ENCODE data around the gene NRXN3.

The NRXN3 gene

DNA sequence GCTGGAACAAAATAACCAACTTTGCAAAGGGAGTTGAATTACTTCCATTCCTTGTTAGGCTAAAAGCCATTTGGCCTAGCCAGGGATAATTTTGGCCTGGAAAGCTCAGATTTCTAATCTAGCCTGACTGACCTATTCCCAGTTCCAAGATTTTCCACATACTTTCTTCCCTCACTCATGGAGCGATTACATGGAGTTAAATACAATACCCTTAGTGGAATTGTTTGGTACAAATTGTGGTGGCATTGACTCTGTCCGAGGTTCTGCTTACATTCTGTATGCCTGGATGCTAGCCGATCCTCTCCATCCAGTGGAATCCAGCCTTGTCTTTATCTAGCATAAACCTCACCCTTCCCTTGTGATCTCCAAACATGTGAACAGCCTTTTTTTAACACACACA is 1076.0 kb downstream of the NRXN3 start:
- Histone ChIP-seq H3K36me3 (ENCODE audit: insufficient read depth, low read length) (no peaks in the 10 kb centered on the region), H3K27me3 (ENCODE audit: insufficient read depth, low read length) (peaks cover 4% of the 10 kb centered on the region; the same call in 1 of the 2 replicates), H2AFZ (ENCODE audit: low read length, unreplicated experiment) (no peak overlapping the region), H3K4me1 (ENCODE audit: control insufficient read depth, insufficient read depth, low read length, unreplicated experiment) (no peaks in the 10 kb centered on the region), H3K4me3 (ENCODE audit: low read depth, low read length) (no peak overlapping the region), H3K79me2 (ENCODE audit: control insufficient read depth, insufficient read depth, low read length, unreplicated experiment) (no peaks in the 10 kb centered on the region), H3K27ac (ENCODE audit: low read depth, low read length) (no peak overlapping the region)

GRCh38 chr14:79248126-79248525 is 1078.0 kb downstream of the NRXN3 start:
- Histone ChIP-seq H3K27me3 (ENCODE audit: insufficient read depth, low read length) (peaks cover 4% of the 10 kb centered on the region; the same call in 1 of the 2 replicates), H3K4me3 (ENCODE audit: low read depth, low read length) (no peak overlapping the region), H3K4me1 (ENCODE audit: control insufficient read depth, insufficient read depth, low read length, unreplicated experiment) (no peaks in the 10 kb centered on the region), H3K27ac (ENCODE audit: low read depth, low read length) (no peak overlapping the region), H2AFZ (ENCODE audit: low read length, unreplicated experiment) (no peak overlapping the region), H3K36me3 (ENCODE audit: insufficient read depth, low read length) (no peaks in the 10 kb centered on the region), H3K79me2 (ENCODE audit: control insufficient read depth, insufficient read depth, low read length, unreplicated experiment) (no peaks in the 10 kb centered on the region)

DNA sequence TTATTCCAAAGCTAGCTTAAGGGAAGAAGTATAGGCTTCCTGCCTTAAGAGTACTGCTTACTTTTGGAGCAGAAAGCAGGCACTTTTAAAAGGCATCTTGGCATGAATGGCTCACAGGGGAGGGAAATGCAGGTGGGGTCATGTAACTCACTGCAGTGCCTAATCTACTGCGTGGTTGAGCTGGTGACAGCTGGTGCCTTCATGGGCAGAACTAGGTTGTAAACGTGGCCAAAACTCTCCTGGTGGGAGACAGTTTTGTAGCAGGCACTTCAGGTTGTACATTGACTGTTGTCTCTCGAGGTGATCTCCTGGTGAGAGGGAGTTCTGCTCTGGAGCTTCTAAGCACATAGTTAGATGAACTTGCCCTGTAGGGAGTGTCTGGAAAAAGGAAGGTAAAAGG is 1078.6 kb downstream of the NRXN3 start:
- peaks cover 4% of the 10 kb centered on the region; the same call in 1 of the 2 replicates for H3K27me3 ChIP-seq (ENCODE audit: insufficient read depth, low read length)
- no peak overlapping the region for H3K4me3 ChIP-seq (ENCODE audit: low read depth, low read length)
- peaks cover 1% of the 10 kb centered on the region for H3K4me1 ChIP-seq (ENCODE audit: control insufficient read depth, insufficient read depth, low read length, unreplicated experiment)
- no peak overlapping the region for H3K27ac ChIP-seq (ENCODE audit: low read depth, low read length)
- H3K36me3 ChIP-seq (ENCODE audit: insufficient read depth, low read length): no peaks in the 10 kb centered on the region
- no peaks in the 10 kb centered on the region for H3K79me2 ChIP-seq (ENCODE audit: control insufficient read depth, insufficient read depth, low read length, unreplicated experiment)
- no peak overlapping the region for H2AFZ ChIP-seq (ENCODE audit: low read length, unreplicated experiment)

GRCh38 chr14:79251278-79251677 is 1081.1 kb downstream of the NRXN3 start:
- no peaks in the 10 kb centered on the region for H3K27me3 ChIP-seq (ENCODE audit: insufficient read depth, low read length)
- no peak overlapping the region for H2AFZ ChIP-seq (ENCODE audit: low read length, unreplicated experiment)
- H3K27ac ChIP-seq (ENCODE audit: low read depth, low read length): no peak overlapping the region
- no peaks in the 10 kb centered on the region for H3K36me3 ChIP-seq (ENCODE audit: insufficient read depth, low read length)
- H3K4me1 ChIP-seq (ENCODE audit: control insufficient read depth, insufficient read depth, low read length, unreplicated experiment): peaks cover 9% of the 10 kb centered on the region
- no peaks in the 10 kb centered on the region for H3K79me2 ChIP-seq (ENCODE audit: control insufficient read depth, insufficient read depth, low read length, unreplicated experiment)
- no peak overlapping the region for H3K4me3 ChIP-seq (ENCODE audit: low read depth, low read length)

DNA sequence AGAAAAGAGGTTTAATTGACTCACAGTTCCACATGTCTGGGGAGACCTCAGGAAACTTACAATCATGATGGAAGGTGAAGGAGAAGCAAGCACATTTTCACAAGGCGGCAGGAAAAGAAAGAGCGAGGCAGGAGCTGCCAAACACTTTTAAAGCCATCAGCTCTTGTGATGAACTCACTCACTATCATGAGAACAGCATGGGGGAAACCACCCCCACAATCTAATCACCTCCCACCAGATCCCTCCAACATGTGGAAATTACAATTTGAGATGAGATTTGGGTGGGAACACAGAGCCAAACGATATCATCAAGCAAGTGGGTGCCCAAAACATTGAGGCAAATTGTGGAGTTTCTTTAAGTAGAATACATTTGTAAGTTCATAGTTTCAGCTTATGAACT is 1083.4 kb downstream of the NRXN3 start:
- Histone ChIP-seq H3K4me1 (ENCODE audit: control insufficient read depth, insufficient read depth, low read length, unreplicated experiment) (peaks cover 9% of the 10 kb centered on the region), H2AFZ (ENCODE audit: low read length, unreplicated experiment) (no peak overlapping the region), H3K36me3 (ENCODE audit: insufficient read depth, low read length) (no peaks in the 10 kb centered on the region), H3K4me3 (ENCODE audit: low read depth, low read length) (no peak overlapping the region), H3K27ac (ENCODE audit: low read depth, low read length) (no peak overlapping the region), H3K79me2 (ENCODE audit: control insufficient read depth, insufficient read depth, low read length, unreplicated experiment) (no peaks in the 10 kb centered on the region), H3K27me3 (ENCODE audit: insufficient read depth, low read length) (no peaks in the 10 kb centered on the region)

- no peak overlapping the region for H3K4me3 ChIP-seq (ENCODE audit: low read depth, low read length)
- peaks cover 9% of the 10 kb centered on the region for H3K4me1 ChIP-seq (ENCODE audit: control insufficient read depth, insufficient read depth, low read length, unreplicated experiment)
- no peaks in the 10 kb centered on the region for H3K79me2 ChIP-seq (ENCODE audit: control insufficient read depth, insufficient read depth, low read length, unreplicated experiment)
- H2AFZ ChIP-seq (ENCODE audit: low read length, unreplicated experiment): no peak overlapping the region
- H3K36me3 ChIP-seq (ENCODE audit: insufficient read depth, low read length): no peaks in the 10 kb centered on the region
- H3K27me3 ChIP-seq (ENCODE audit: insufficient read depth, low read length): no peaks in the 10 kb centered on the region
- no peak overlapping the region for H3K27ac ChIP-seq (ENCODE audit: low read depth, low read length)
Observed at GRCh38 chr14:79254069-79254775, 1084.0 kb downstream of the NRXN3 start.

- Histone ChIP-seq H3K4me1 (ENCODE audit: control insufficient read depth, insufficient read depth, low read length, unreplicated experiment) (peaks cover 9% of the 10 kb centered on the region), H3K36me3 (ENCODE audit: insufficient read depth, low read length) (no peaks in the 10 kb centered on the region), H3K4me3 (ENCODE audit: low read depth, low read length) (no peak overlapping the region), H3K27ac (ENCODE audit: low read depth, low read length) (no peak overlapping the region), H3K27me3 (ENCODE audit: insufficient read depth, low read length) (no peaks in the 10 kb centered on the region), H3K79me2 (ENCODE audit: control insufficient read depth, insufficient read depth, low read length, unreplicated experiment) (no peaks in the 10 kb centered on the region), H2AFZ (ENCODE audit: low read length, unreplicated experiment) (no peak overlapping the region)
Observed at GRCh38 chr14:79256380-79256779, 1086.2 kb downstream of the NRXN3 start.

GRCh38 chr14:79260406-79260805 is 1090.2 kb downstream of the NRXN3 start:
- H3K4me1 ChIP-seq (ENCODE audit: control insufficient read depth, insufficient read depth, low read length, unreplicated experiment): no peaks in the 10 kb centered on the region
- no peak overlapping the region for H2AFZ ChIP-seq (ENCODE audit: low read length, unreplicated experiment)
- H3K4me3 ChIP-seq (ENCODE audit: low read depth, low read length): no peak overlapping the region
- no peaks in the 10 kb centered on the region for H3K36me3 ChIP-seq (ENCODE audit: insufficient read depth, low read length)
- H3K27ac ChIP-seq (ENCODE audit: low read depth, low read length): no peak overlapping the region
- 0 out of 2 replicates have a peak, but pooled peaks cover 6% of the 10 kb centered on the region for H3K27me3 ChIP-seq (ENCODE audit: insufficient read depth, low read length)
- H3K79me2 ChIP-seq (ENCODE audit: control insufficient read depth, insufficient read depth, low read length, unreplicated experiment): no peaks in the 10 kb centered on the region

DNA sequence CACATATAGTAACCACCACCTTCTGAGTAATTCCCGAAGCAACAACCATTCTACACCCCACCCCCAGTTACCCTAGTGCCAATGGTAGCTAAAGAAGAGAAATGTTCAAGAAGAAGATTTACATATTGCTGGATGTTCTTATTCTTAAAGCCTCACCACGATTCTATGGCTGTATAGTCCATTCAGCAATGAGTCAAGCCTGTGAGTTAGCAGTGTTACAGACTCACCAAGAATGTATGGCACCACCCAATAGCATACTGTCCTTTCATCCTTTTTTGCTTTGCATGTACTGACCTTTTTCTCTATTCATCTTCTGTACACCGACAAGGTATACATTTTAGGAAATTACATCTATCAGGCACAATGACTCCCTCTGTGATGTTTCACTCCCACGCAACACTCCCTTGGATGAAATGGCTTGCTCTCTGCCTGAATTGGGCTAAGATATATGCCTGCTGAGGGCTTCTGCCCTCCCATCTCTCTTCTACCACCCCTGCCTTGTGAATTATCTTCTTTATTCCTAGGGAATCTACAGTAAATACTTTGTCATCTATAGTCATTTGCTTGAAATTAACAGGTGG is 1095.3 kb downstream of the NRXN3 start:
- H3K27ac ChIP-seq (ENCODE audit: low read depth, low read length): no peak overlapping the region
- H3K4me3 ChIP-seq (ENCODE audit: low read depth, low read length): no peak overlapping the region
- H3K36me3 ChIP-seq (ENCODE audit: insufficient read depth, low read length): no peaks in the 10 kb centered on the region

DNA sequence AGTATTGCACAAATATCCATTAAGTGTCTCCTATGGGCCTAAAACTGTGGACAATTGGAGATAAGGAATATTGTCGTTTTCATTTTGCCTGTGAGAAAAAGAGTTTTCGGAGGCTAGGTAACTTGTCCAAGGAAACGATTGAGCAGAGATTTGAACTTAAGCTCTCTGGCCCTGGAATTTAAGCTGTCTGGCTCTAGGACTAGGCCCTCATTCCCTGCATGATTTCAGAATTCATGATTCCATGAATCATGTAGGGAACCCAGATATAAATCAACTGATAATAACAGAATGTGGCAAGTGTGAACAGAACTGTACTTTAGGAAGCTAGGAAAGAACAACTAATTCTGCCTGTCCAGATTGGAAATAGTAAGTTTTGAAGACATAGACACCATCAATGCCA is 1100.2 kb downstream of the NRXN3 start:
- no peak overlapping the region for H3K27ac ChIP-seq (ENCODE audit: low read depth, low read length)
- no peaks in the 10 kb centered on the region for H3K36me3 ChIP-seq (ENCODE audit: insufficient read depth, low read length)
- no peaks in the 10 kb centered on the region for H3K79me2 ChIP-seq (ENCODE audit: control insufficient read depth, insufficient read depth, low read length, unreplicated experiment)
- no peak overlapping the region for H3K4me3 ChIP-seq (ENCODE audit: low read depth, low read length)
- H3K4me1 ChIP-seq (ENCODE audit: control insufficient read depth, insufficient read depth, low read length, unreplicated experiment): no peaks in the 10 kb centered on the region
- no peaks in the 10 kb centered on the region for H3K27me3 ChIP-seq (ENCODE audit: insufficient read depth, low read length)
- no peak overlapping the region for H2AFZ ChIP-seq (ENCODE audit: low read length, unreplicated experiment)

More for the DNA sequence above, 1095.3 kb downstream of the NRXN3 start:
- Histone ChIP-seq H3K79me2 (ENCODE audit: control insufficient read depth, insufficient read depth, low read length, unreplicated experiment) (no peaks in the 10 kb centered on the region), H3K4me1 (ENCODE audit: control insufficient read depth, insufficient read depth, low read length, unreplicated experiment) (no peaks in the 10 kb centered on the region), H3K27me3 (ENCODE audit: insufficient read depth, low read length) (0 out of 2 replicates have a peak, but pooled peaks cover 6% of the 10 kb centered on the region), H2AFZ (ENCODE audit: low read length, unreplicated experiment) (no peak overlapping the region)

GRCh38 chr14:79271122-79271521 is 1100.9 kb downstream of the NRXN3 start:
- 0 out of 2 replicates have a peak, but pooled peaks cover 3% of the 10 kb centered on the region for H3K27me3 ChIP-seq (ENCODE audit: insufficient read depth, low read length)

More at GRCh38 chr14:79271122-79271521, 1100.9 kb downstream of the NRXN3 start:
- Histone ChIP-seq H3K36me3 (ENCODE audit: insufficient read depth, low read length) (no peaks in the 10 kb centered on the region), H3K79me2 (ENCODE audit: control insufficient read depth, insufficient read depth, low read length, unreplicated experiment) (no peaks in the 10 kb centered on the region), H2AFZ (ENCODE audit: low read length, unreplicated experiment) (no peak overlapping the region), H3K4me1 (ENCODE audit: control insufficient read depth, insufficient read depth, low read length, unreplicated experiment) (no peaks in the 10 kb centered on the region), H3K4me3 (ENCODE audit: low read depth, low read length) (no peak overlapping the region), H3K27ac (ENCODE audit: low read depth, low read length) (no peak overlapping the region)

Measured in ACC112 (cell line).